Tibial artery (tissue), 4 donors: Measurements from ENCODE around the gene PDIK1L.
A peak's percentile ranks its signal among the peaks of the same experiment; 100 is the strongest.
"Not testable (repeated sequence)": the region's sequence is repeated elsewhere in the genome, so short reads cannot be mapped to it uniquely, and the experiment has no call there.

ENCODE experiments used
- DNase-seq, 2 donors: peaks; one replicate each; pipeline ENCODE4 v3.0.0-alpha.2; 2019
- H3K27ac ChIP-seq, 2 donors: fragments of 200-600 bp; sonication (generic) in 1 of 2; 1 replicate in 1 of 2; 2 replicates in 1 of 2; pipeline ENCODE4 v1.5.1; 2018 to 2019; ENCODE audit warnings: mild to moderate bottlenecking in 1 of 2
- H3K27me3 ChIP-seq, 2 donors: fragments of 200-600 bp; sonication (generic) in 1 of 2; one replicate each; pipeline versions ENCODE4 v1.5.1 to v1.6.0; 2016 to 2019
- H3K36me3 ChIP-seq, 3 donors: fragments of 200-600 bp; sonication (generic) in 2 of 3; one replicate each; pipeline ENCODE4 v1.5.1; 2016 to 2019; ENCODE audit warnings: mild to moderate bottlenecking in 2 of 3
- H3K4me1 ChIP-seq, 4 donors: fragments of 200-600 bp; sonication (generic) in 2 of 4; 1 replicate in 3 of 4; 2 replicates in 1 of 4; pipeline ENCODE4 v1.5.1; 2016 to 2019
- H3K4me3 ChIP-seq, 2 donors: fragments of 200-600 bp; sonication (generic) in 1 of 2; 1 replicate in 1 of 2; 2 replicates in 1 of 2; pipeline ENCODE4 v1.5.1; 2018 to 2019; ENCODE audit warnings: mild to moderate bottlenecking in 2 of 2
- H3K9me3 ChIP-seq, 3 donors: fragments of 200-600 bp; sonication (generic) in 1 of 3; one replicate each; pipeline ENCODE4 v1.5.1; 2016 to 2019
- CTCF ChIP-seq, 2 experiments: fragments of 200-600 bp in 1 of 2; fragments of 450-650 bp in 1 of 2; IDR thresholded peaks; one replicate each; pipeline ENCODE4 v1.5.1; 2017 to 2019; ENCODE audit warnings: antibody characterized with exemption in 2 of 2, mild to moderate bottlenecking in 1 of 2, moderate library complexity in 1 of 2
- intact Hi-C: fragments of 100-400 bp; cut with DNase I; formaldehyde crosslinking; loops from one replicate; pipeline ENCODE4 v1.15.0; 2023; ENCODE audit warnings: low total_unique reads

PDIK1L gene

GRCh38 chr1:26092422-26092821, 19.2 kb upstream of the PDIK1L start:
- TF ChIP-seq CTCF (IDR thresholded peaks at IDR 0.05) = no peak
- no peak for DNase-seq
- Histone ChIP-seq H3K27me3 (peaks cover 0 to 48% of the 10 kb centered on the region in 2 donors), H3K4me1 (peaks cover 0 to 4% (median 0%) of the 10 kb centered on the region in 4 donors), H3K36me3 (no peaks in the 10 kb centered on the region), H3K4me3 (no peak overlapping the region), H3K9me3 (no peaks in the 10 kb centered on the region), H3K27ac (no peak overlapping the region)
- intact Hi-C loops = no loop called here

- not testable (repeated sequence) for H3K9me3 ChIP-seq, H3K27ac ChIP-seq, DNase-seq
Measured at GRCh38 chr1:26093569-26093968, 18.1 kb upstream of the PDIK1L start.

GRCh38 chr1:26094076-26094669, 17.5 kb upstream of the PDIK1L start:
- Histone ChIP-seq H3K27me3 (peaks cover 0 to 35% of the 10 kb centered on the region in 2 donors), H3K27ac (no peak overlapping the region), H3K4me1 (peaks cover 0 to 4% (median 0%) of the 10 kb centered on the region in 4 donors), H3K9me3 (no peaks in the 10 kb centered on the region), H3K4me3 (no peak overlapping the region), H3K36me3 (no peaks in the 10 kb centered on the region)
- DNase-seq = no peak
- intact Hi-C loops = no loop called here
- no peak for TF ChIP-seq CTCF (IDR thresholded peaks at IDR 0.05)

More at GRCh38 chr1:26093569-26093968, 18.1 kb upstream of the PDIK1L start:
- peaks cover 0 to 40% of the 10 kb centered on the region in 2 donors for H3K27me3 ChIP-seq
- H3K4me3 ChIP-seq, intact Hi-C loops, H3K36me3 ChIP-seq, H3K4me1 ChIP-seq: not testable (repeated sequence)

GRCh38 chr1:26094677-26095383, 16.8 kb upstream of the PDIK1L start:
- DNase-seq = peak in 1 of 2 donors; percentile 33
- Histone ChIP-seq H3K4me3 (no peak overlapping the region), H3K4me1 (peaks cover 0 to 4% (median 0%) of the 10 kb centered on the region in 4 donors), H3K27ac (no peak overlapping the region), H3K36me3 (no peaks in the 10 kb centered on the region), H3K27me3 (peaks cover 0 to 33% of the 10 kb centered on the region in 2 donors), H3K9me3 (no peaks in the 10 kb centered on the region)
- no peak for TF ChIP-seq CTCF (IDR thresholded peaks at IDR 0.05)
- intact Hi-C loops = no loop called here

GRCh38 chr1:26096471-26096870, 15.2 kb upstream of the PDIK1L start:
- H3K27ac ChIP-seq = no peak overlapping the region
- peaks cover 0 to 4% (median 0%) of the 10 kb centered on the region in 4 donors for H3K4me1 ChIP-seq
- H3K36me3 ChIP-seq = no peaks in the 10 kb centered on the region
- H3K4me3 ChIP-seq = no peak overlapping the region
- no peaks in the 10 kb centered on the region for H3K9me3 ChIP-seq
- TF ChIP-seq CTCF (IDR thresholded peaks at IDR 0.05) = no peak
- intact Hi-C loops = no loop called here
- peaks cover 0 to 28% of the 10 kb centered on the region in 2 donors for H3K27me3 ChIP-seq
- no peak for DNase-seq

- no peak overlapping the region for H3K27ac ChIP-seq
- TF ChIP-seq CTCF (IDR thresholded peaks at IDR 0.05) = no peak
- DNase-seq = no peak
- no peaks in the 10 kb centered on the region for H3K36me3 ChIP-seq
- intact Hi-C loops = no loop called here
- H3K27me3 ChIP-seq = peaks cover 0 to 28% of the 10 kb centered on the region in 2 donors
- H3K9me3 ChIP-seq = no peaks in the 10 kb centered on the region
- H3K4me1 ChIP-seq = peaks cover 0 to 4% (median 0%) of the 10 kb centered on the region in 4 donors
- H3K4me3 ChIP-seq = no peak overlapping the region
Measured at GRCh38 chr1:26097696-26098095, 13.9 kb upstream of the PDIK1L start.
